ENCODE results near the gene SYCP1. TPM values are rescaled to one million over a fixed set of nuclear protein-coding genes. Genes with fewer than 3 reads are reported as not detected.

Gene SYCP1
- total RNA-seq, 2 experiments from 2014 or later, result not detected

- intact Hi-C loops (cut with DNase I, micrococcal nuclease), result no loop called here
- H3K4me1 Mint-ChIP-seq (ENCODE audit: low read depth), result no peaks in the 10 kb centered on the region
- no peaks in the 10 kb centered on the region for H3K27me3 ChIP-seq (ENCODE audit: control insufficient read depth in 1 of 2, insufficient read depth in 2 of 2, low read length in 2 of 2)
- no peak overlapping the region for H3K27ac ChIP-seq (ENCODE audit: low read depth in 1 of 2, low read length in 2 of 2)
- ChIA-PET POLR2A (no interaction called here), CTCF (no interaction called here)
- no peak overlapping the region for H3K27ac Mint-ChIP-seq
- TF ChIP-seq CTCF (IDR thresholded peaks at IDR 0.05), result no peak
- ATAC-seq (ENCODE audit: poor library complexity), result no peak
- H3K36me3 ChIP-seq (ENCODE audit: insufficient read depth, low read length), result no peaks in the 10 kb centered on the region
- no peak overlapping the region for H3K4me3 Mint-ChIP-seq
- H3K9me3 Mint-ChIP-seq, result peaks cover 7% of the 10 kb centered on the region
- no peak overlapping the region for H3K4me3 ChIP-seq (ENCODE audit: low read length)
- peaks cover 8% of the 10 kb centered on the region for H3K36me3 Mint-ChIP-seq (ENCODE audit: low read depth)
- DNase-seq, result no peak
- H3K4me1 ChIP-seq (ENCODE audit: insufficient read depth, low read length), result no peaks in the 10 kb centered on the region
- H3K9me3 ChIP-seq (ENCODE audit: control insufficient read depth in 1 of 2, insufficient read depth in 1 of 2, low read length in 2 of 2), result peaks cover 0 to 6% of the 10 kb centered on the region in 2 experiments
- H3K27me3 Mint-ChIP-seq, result no peaks in the 10 kb centered on the region
Measured at GRCh38 chr1:115040501-115040900, 185.8 kb downstream of the SYCP1 start.

- no peak overlapping the region for H3K4me3 Mint-ChIP-seq
- no peaks in the 10 kb centered on the region for H3K27me3 Mint-ChIP-seq
- H3K36me3 Mint-ChIP-seq (ENCODE audit: low read depth), result peaks cover 8% of the 10 kb centered on the region
- CTCF ChIA-PET, result interaction anchor here (1.2 to 1.9 kb wide), 2 partner anchors 10 to 11 kb away, joined by 3 to 8 read pairs; no protein-coding TSS in a partner anchor
- Histone ChIP-seq H3K36me3 (ENCODE audit: insufficient read depth, low read length) (no peaks in the 10 kb centered on the region), H3K27ac (ENCODE audit: low read depth in 1 of 2, low read length in 2 of 2) (no peak overlapping the region), H3K9me3 (ENCODE audit: control insufficient read depth in 1 of 2, insufficient read depth in 1 of 2, low read length in 2 of 2) (peaks cover 0 to 6% of the 10 kb centered on the region in 2 experiments), H3K27me3 (ENCODE audit: control insufficient read depth in 1 of 2, insufficient read depth in 2 of 2, low read length in 2 of 2) (no peaks in the 10 kb centered on the region), H3K4me3 (ENCODE audit: low read length) (no peak overlapping the region), H3K4me1 (ENCODE audit: insufficient read depth, low read length) (no peaks in the 10 kb centered on the region)
- POLR2A ChIA-PET, result interaction anchor here (0.6 kb wide), 1 partner anchor 168 kb away, joined by 3 read pairs; no protein-coding TSS in a partner anchor
- no peak for ATAC-seq (ENCODE audit: poor library complexity)
- H3K27ac Mint-ChIP-seq, result no peak overlapping the region
- no peaks in the 10 kb centered on the region for H3K4me1 Mint-ChIP-seq (ENCODE audit: low read depth)
- peaks cover 7% of the 10 kb centered on the region for H3K9me3 Mint-ChIP-seq
- no peak for DNase-seq
- no peak for TF ChIP-seq CTCF (IDR thresholded peaks at IDR 0.05)
- intact Hi-C loops (cut with DNase I, micrococcal nuclease), result no loop called here
Measured at GRCh38 chr1:115041654-115042053, 187.0 kb downstream of the SYCP1 start.

Other genes with a start within 250 kb of the SYCP1 start
- 1 to 10 TPM; 1.6 to 2.0 TPM for gene DENND2C, start 184.8 kb upstream of the SYCP1 start, total RNA-seq
- gene AMPD1, start 159.3 kb upstream of the SYCP1 start, total RNA-seq, result not detected
- gene NRAS, start 138.1 kb upstream of the SYCP1 start, total RNA-seq, result 10 to 100 TPM; 28.9 to 30.4 TPM
- 100 to 1,000 TPM; 725 to 731 TPM for gene CSDE1, start 96.9 kb upstream of the SYCP1 start, total RNA-seq
- gene SIKE1, start 74.2 kb upstream of the SYCP1 start, total RNA-seq, result 10 to 100 TPM; 69.8 to 75.3 TPM
- gene TSHB, start 175.0 kb downstream of the SYCP1 start, total RNA-seq, result not detected
- 1 to 10 TPM in 1 of 2 experiments, under 1 TPM in 1; 0.95 to 1.6 TPM for gene TSPAN2, start 234.6 kb downstream of the SYCP1 start, total RNA-seq